GM18508 (cell line): ENCODE measurements around the gene TSC22D3.
A peak's percentile ranks its signal among the peaks of the same experiment; 100 is the strongest.
"Not testable (repeated sequence)": the region's sequence is repeated elsewhere in the genome, so short reads cannot be mapped to it uniquely, and the experiment has no call there.

Experiments used
- ATAC-seq: cut with Tn5 transposase; IDR thresholded peaks from one replicate; pipeline ENCODE4 v1.9.1; 2021; ENCODE audit warnings: moderate number of reproducible peaks; ENCODE audit not compliant: insufficient read depth, unreplicated experiment

TSC22D3 gene

DNA sequence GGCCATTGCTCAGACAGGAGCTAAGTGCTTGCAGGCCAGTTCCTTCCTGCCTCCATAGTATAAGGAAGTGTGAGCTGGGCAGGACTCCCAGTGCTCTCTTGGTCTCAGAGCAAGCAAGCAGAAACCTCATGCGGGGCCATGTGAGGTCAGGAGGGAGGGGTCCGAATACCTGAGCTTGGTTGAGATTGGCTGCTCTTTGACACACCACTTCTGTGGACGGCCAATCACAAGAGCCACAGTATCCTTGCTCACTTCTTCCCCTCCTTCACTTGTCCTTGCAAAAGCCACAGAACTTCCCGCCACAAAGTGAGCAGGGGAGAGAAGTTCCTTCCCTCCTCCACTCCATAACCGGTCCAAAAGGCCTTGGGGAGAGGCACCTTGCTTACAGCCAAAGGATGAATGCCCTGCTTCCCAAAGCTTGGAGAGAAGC is 90.6 kb downstream of the TSC22D3 start:
- ATAC-seq: no peak

- no peak for ATAC-seq
These were observed 91.7 kb downstream of the TSC22D3 start for GRCh38 chrX:107683931-107684330.

- ATAC-seq: no peak
These were observed 92.3 kb downstream of the TSC22D3 start for GRCh38 chrX:107683124-107683895.

GRCh38 chrX:107682256-107682655 is 93.3 kb downstream of the TSC22D3 start:
- ATAC-seq: no peak

DNA sequence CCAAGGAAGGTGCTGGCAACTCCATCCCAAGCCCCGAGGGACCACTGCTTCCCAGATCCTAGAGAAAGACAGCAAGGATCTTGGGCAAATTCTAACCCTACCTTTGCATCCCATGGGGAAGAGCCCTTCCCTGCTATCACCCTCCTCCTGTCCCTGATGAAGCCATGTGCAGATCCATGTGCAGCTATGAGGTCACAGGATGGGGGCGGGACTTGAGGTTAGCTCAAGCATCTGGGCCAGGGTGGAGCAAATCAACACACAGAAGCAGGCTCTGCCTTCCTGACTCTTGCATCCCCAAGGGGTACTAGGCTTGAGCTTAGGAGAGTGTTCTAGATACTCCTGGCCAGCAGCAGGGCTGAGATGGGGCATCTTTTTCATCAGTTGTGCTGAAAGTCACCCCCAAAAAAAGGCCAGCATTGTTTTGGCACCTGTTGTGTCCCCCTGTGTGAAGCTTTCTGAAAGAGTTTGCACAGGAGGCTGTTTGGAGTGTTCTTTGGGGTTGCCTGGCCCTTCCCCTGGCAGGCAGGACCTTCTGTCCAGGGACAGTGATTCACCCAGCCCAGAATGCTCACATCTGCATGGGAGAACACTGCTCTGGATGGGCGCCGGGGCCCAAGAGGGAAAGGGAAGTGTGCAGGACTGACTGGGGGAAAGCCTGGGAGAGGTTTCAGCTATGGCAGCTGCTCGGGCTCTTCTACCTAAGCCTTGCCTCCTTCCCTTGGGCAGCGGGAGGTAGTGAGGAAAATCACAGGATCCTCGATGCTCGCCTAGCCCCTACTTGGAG is 96.4 kb downstream of the TSC22D3 start:
- ATAC-seq: no peak

- no peak for ATAC-seq
These were observed 97.7 kb downstream of the TSC22D3 start for GRCh38 chrX:107677909-107678308.

- ATAC-seq: no peak
These were observed 98.1 kb downstream of the TSC22D3 start for GRCh38 chrX:107677501-107677901.

- ATAC-seq: no peak
These were observed 98.8 kb downstream of the TSC22D3 start for GRCh38 chrX:107676559-107677378.

- no peak for ATAC-seq
These were observed 99.6 kb downstream of the TSC22D3 start for GRCh38 chrX:107675823-107676555.

GRCh38 chrX:107675365-107675654 is 100.3 kb downstream of the TSC22D3 start:
- no peak for ATAC-seq

GRCh38 chrX:107674480-107675364 is 100.9 kb downstream of the TSC22D3 start:
- peak; percentile 9 for ATAC-seq

DNA sequence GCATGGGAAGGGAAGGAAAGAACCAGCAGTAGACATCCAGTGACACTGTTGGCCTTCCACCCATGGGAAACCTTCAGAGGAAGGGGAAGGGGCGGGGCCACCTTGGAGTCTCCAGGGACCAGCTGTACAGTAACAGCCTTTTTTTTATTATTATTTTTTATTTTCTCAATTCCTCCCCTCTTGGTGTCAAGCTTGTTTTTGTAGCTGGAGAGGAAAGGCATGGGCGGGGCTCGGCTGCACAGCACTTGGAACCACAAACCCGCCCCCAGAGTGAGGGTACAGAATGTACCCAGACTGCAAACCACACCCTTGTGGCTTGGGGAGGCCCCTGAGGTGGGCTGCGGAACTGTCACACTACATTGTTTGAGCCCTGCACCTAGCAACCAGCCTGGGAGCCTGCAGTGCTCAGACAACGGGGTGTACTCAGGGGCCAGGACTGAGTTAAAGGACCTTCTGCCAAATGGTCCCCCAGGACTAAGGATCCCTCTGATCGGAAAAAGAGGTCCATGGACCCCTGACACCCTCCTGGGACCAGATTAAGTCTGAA is 101.6 kb downstream of the TSC22D3 start:
- ATAC-seq: peak; percentile 89

DNA sequence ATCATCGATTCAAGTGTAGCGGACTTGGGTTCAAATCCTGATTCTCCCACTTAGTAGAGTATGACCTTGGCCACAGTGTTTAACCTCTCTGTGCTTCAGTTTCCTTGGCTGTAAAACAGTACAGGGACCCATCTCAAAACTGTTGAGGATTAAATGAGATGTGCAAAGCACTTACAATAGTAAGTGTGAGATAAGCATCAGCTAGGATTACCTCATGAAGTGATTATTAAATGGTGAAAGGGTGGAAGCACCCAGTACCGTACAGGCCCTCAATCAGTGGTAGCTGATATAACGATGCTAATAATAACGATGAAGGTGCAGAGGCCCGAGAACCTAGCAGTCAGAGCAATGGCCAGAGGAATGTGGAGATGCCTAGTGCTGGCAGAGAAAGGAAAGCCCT is 102.2 kb downstream of the TSC22D3 start:
- no peak for ATAC-seq

DNA sequence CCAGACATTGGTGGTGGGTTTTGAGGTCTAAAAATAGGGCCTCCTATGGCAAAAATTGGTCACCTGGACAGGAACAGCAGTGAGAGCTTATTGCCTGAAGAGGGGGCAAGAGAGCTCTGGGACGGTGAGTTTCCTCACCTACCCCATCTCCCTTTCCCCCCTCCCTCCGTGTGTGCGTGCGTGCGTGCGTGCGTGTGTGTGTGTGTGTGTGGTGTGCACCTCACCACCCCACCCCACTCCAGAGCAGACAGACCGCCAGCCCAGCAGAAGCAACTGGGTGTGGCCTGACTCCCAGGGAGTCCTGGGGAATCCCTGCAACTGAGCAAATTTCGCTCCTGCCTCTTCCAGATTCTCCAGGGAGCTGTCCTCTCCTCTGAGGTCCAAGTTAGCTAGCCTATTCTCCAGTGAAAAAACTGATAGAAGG is 102.6 kb downstream of the TSC22D3 start:
- no peak for ATAC-seq

GRCh38 chrX:107671256-107671655 is 104.3 kb downstream of the TSC22D3 start:
- not testable (repeated sequence) for ATAC-seq

GRCh38 chrX:107669885-107670628 is 105.5 kb downstream of the TSC22D3 start:
- no peak for ATAC-seq

GRCh38 chrX:107669261-107669660 is 106.3 kb downstream of the TSC22D3 start:
- no peak for ATAC-seq

DNA sequence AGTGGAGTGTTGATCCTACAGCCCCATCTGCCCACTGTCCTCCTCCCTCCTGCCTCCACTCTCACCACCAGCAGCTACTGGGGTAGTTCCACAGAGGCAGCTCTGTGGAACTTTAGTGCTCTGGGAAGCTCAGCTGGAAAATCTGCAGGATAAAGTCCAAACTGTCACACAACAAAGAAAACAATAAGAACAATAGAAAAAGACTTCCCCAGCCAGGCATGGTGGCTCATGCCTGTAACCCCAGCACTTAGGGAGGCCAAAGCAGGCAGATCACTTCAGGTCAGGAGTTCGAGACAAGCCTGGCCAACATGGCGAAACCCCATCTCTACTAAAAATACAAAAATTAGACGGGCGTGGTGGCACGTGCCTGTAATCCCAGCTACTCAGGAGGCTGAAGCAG is 106.9 kb downstream of the TSC22D3 start:
- not testable (repeated sequence) for ATAC-seq
